ENCODE results near the gene RIOX2.

RIOX2 gene

GRCh38 chr3:97990624-97991292 is 18.5 kb upstream of the RIOX2 start:
- no peak for DNase-seq (ENCODE audit: low read depth in 3 of 3)

GRCh38 chr3:97988784-97989568 is 16.7 kb upstream of the RIOX2 start:
- DNase-seq (ENCODE audit: low read depth in 3 of 3) = no peak

GRCh38 chr3:97987306-97987705 is 15.1 kb upstream of the RIOX2 start:
- DNase-seq (ENCODE audit: low read depth in 3 of 3) = no peak

GRCh38 chr3:97983933-97984491 is 11.8 kb upstream of the RIOX2 start:
- DNase-seq (ENCODE audit: low read depth in 3 of 3) = no peak

- DNase-seq (ENCODE audit: low read depth in 3 of 3) = no peak
Measured at GRCh38 chr3:97981886-97982285, 9.7 kb upstream of the RIOX2 start.

GRCh38 chr3:97979610-97980009 is 7.4 kb upstream of the RIOX2 start:
- no peak for DNase-seq (ENCODE audit: low read depth in 3 of 3)

GRCh38 chr3:97975466-97975865 is 3.2 kb upstream of the RIOX2 start:
- no peak for DNase-seq (ENCODE audit: low read depth in 3 of 3)

GRCh38 chr3:97974996-97975395 is 2.8 kb upstream of the RIOX2 start:
- DNase-seq (ENCODE audit: low read depth in 3 of 3) = no peak

GRCh38 chr3:97972976-97973375 is 745 bp upstream of the RIOX2 start:
- no peak for DNase-seq (ENCODE audit: low read depth in 3 of 3)

GRCh38 chr3:97970956-97971620 is 1.1 kb downstream of the RIOX2 start:
- no peak for DNase-seq (ENCODE audit: low read depth in 3 of 3)

- no peak for DNase-seq (ENCODE audit: low read depth in 3 of 3)
Measured at GRCh38 chr3:97970156-97970555, 2.1 kb downstream of the RIOX2 start.

- DNase-seq (ENCODE audit: low read depth in 3 of 3) = no peak
Measured at GRCh38 chr3:97969541-97969940, 2.7 kb downstream of the RIOX2 start.

- no peak for DNase-seq (ENCODE audit: low read depth in 3 of 3)
Measured at GRCh38 chr3:97968376-97968775, 3.9 kb downstream of the RIOX2 start.

GRCh38 chr3:97967966-97968365 is 4.3 kb downstream of the RIOX2 start:
- no peak for DNase-seq (ENCODE audit: low read depth in 3 of 3)

- no peak for DNase-seq (ENCODE audit: low read depth in 3 of 3)
Measured at GRCh38 chr3:97960993-97961766, 11.1 kb downstream of the RIOX2 start.

GRCh38 chr3:97960551-97960950 is 11.7 kb downstream of the RIOX2 start:
- no peak for DNase-seq (ENCODE audit: low read depth in 3 of 3)

- DNase-seq (ENCODE audit: low read depth in 3 of 3) = no peak
Measured at GRCh38 chr3:97959872-97960271, 12.4 kb downstream of the RIOX2 start.

GRCh38 chr3:97958796-97959195 is 13.4 kb downstream of the RIOX2 start:
- DNase-seq (ENCODE audit: low read depth in 3 of 3) = no peak

- DNase-seq (ENCODE audit: low read depth in 3 of 3) = no peak
Measured at GRCh38 chr3:97958396-97958795, 13.8 kb downstream of the RIOX2 start.

- no peak for DNase-seq (ENCODE audit: low read depth in 3 of 3)
Measured at GRCh38 chr3:97957617-97958311, 14.5 kb downstream of the RIOX2 start.

- DNase-seq (ENCODE audit: low read depth in 3 of 3) = no peak
Measured at GRCh38 chr3:97956051-97956450, 16.2 kb downstream of the RIOX2 start.

Measured in stimulated activated CD4-positive, alpha-beta T cell treated with anti-CD3 and anti-CD28 coated beads, TNF-alpha, amount 100 ng/mL, for 48 hours (primary cell).